Muscle layer of colon (tissue), 2 donors: ENCODE measurements around the gene HOXA5.

ENCODE experiments used
- H3K27ac ChIP-seq: one replicate; pipeline ENCODE4 v1.7.0; 2013; ENCODE audit warnings: low read depth, mild to moderate bottlenecking, low read length, moderate library complexity
- H3K27me3 ChIP-seq, 2 donors: one replicate each; pipeline ENCODE4 v1.7.0; 2013; ENCODE audit warnings: low read length in 2 of 2, mild to moderate bottlenecking in 2 of 2; ENCODE audit not compliant: insufficient read depth in 2 of 2, control insufficient read depth in 1 of 2
- H3K36me3 ChIP-seq: one replicate; pipeline ENCODE4 v1.7.0; 2013; ENCODE audit warnings: mild to moderate bottlenecking, low read length; ENCODE audit not compliant: insufficient read depth
- H3K4me1 ChIP-seq: one replicate; pipeline ENCODE4 v1.7.0; 2013; ENCODE audit warnings: mild to moderate bottlenecking, low read length; ENCODE audit not compliant: insufficient read depth
- H3K4me3 ChIP-seq, 2 donors: one replicate each; pipeline ENCODE4 v1.7.0; 2013; ENCODE audit warnings: low read length in 2 of 2, low read depth in 1 of 2, mild to moderate bottlenecking in 1 of 2, moderate library complexity in 1 of 2
- H3K9ac ChIP-seq: one replicate; pipeline ENCODE4 v1.7.0; 2013; ENCODE audit warnings: low read length
- H3K9me3 ChIP-seq: one replicate; pipeline ENCODE4 v1.7.0; 2013; ENCODE audit warnings: mild to moderate bottlenecking, low read length
- donor health status: abdominal sarcoma.
- donor health status: Adenocarcinoma of cecum.

HOXA5 gene

DNA sequence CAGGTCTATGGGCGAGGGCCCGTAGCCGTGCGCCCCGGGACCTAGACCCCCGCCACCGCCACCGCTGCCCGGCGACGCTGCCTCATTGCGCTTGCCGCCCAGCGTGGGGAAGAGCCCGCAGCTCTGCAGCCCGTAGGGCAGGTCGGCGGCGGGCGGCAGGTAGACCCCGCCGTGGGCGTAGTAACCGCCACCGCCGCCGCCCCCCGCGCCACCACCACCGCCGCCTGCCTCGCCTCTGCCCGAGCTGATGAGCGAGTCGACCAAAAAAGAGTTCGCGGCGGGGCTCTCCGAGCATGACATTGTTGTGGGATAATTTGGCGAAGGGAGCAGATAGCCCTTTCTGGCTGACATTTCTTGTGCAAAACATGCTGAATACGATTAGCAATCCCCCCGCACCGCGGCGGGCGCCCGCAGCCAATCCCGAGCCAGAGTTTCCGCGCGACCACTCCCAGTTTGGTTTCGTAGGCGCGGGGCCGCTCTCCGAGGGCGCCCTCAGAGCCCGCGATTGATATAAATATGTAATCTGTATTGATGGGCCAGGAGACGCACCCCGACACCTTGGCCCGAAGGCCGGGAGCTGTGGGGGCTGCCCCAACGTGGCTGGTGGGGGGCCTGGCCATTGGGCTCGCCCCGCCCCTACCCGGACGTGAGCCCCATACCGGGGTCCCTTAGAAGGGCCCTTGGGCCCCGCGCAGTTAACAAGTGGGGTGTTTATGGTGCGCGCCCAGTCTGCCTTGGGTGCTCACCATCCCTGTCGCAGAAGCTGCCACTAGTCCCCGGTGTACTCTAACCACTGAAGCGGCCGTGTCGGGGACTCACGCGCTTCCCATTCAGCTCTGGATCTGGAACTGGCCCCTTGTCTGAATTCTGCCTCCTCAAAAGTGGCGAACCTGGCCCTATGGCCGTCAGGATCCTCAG, 30.7 kb upstream of the HOXA5 start, which contains the start of gene HOXA10:
Gene HOXA10, minus strand, starts transcription at position 365 of the 918 bp plus-strand sequence. Its CDS starts 14 bp downstream, at position 351.
- H3K9me3 ChIP-seq = no peaks in the 10 kb centered on the region
- peak within 1 kb of the TSS; percentile 67 to 74 for H3K4me3 ChIP-seq
- H3K27ac ChIP-seq = peak within 1 kb of the TSS; percentile 93
- peaks cover 0 to 5% of the 10 kb centered on the region in 2 donors for H3K27me3 ChIP-seq
- H3K4me1 ChIP-seq = peaks cover 12% of the 10 kb centered on the region
- H3K36me3 ChIP-seq = peaks cover 7% of the 10 kb centered on the region
- H3K9ac ChIP-seq = peak within 1 kb of the TSS; percentile 89

DNA sequence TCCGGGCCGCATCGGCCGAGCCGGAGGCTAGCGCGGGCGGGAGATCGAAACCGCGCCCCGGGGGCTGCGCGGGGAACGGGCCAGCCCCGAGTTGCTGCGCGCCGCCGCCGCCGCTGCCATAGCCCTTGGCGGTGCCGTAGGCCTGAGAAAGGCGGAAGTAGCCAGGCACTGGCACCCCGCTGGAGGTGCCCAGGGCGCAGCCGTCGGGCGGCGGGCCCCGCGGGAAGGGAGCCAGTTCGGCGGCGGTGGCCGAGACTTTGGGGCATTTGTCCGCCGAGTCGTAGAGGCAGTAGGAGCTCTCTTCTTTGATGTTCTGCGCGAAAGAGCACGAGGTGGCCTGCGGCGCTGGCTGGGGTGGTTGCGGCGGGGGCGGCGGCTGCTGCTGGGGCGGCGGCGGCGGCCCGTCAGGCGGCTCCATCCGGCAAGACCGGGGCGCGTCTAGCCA, 30.1 kb upstream of the HOXA5 start:
- Histone ChIP-seq H3K36me3 (peaks cover 7% of the 10 kb centered on the region), H3K9me3 (no peaks in the 10 kb centered on the region), H3K27me3 (peaks cover 0 to 5% of the 10 kb centered on the region in 2 donors), H3K4me3 (peak overlapping the region; percentile 67 to 74), H3K9ac (peak overlapping the region; percentile 89), H3K27ac (peak overlapping the region; percentile 93), H3K4me1 (peaks cover 12% of the 10 kb centered on the region)

DNA sequence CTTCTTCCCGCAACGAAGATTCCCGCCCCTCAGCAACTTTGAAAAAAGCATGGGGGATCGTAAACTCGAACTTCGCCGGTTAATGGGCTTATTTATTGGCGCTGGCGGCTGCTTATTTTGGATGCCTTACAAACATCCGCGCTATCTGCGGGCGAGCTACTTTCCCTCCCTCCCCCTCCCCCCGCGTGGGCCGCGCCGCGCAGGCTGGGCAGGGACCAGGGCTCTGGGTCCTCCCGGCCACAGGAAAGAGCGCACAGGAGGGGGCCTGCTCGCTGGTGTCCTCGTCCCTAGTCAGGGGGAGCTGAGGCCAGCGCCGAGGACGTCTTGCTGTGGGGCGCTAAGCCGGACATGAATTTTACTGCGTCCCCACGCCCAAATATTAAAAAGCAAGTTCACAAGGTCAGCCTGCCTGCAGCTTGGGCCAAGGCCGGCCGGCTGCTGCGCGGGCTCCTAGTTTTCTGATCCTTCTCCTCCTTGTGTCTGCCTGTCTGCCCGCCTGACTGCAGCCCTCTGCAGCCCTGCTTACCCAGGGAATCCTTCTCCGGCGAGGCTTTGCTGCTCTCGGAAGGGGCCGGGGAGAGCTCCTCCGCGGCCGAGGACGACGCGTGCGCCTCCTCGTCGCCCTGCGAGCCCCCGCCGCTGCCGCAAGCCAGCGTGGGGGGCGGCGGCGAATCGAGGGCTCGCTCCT, 29.5 kb upstream of the HOXA5 start:
- Histone ChIP-seq H3K27ac (peak overlapping the region; percentile 93), H3K4me1 (peaks cover 12% of the 10 kb centered on the region), H3K27me3 (peaks cover 0 to 5% of the 10 kb centered on the region in 2 donors), H3K36me3 (peaks cover 7% of the 10 kb centered on the region), H3K9me3 (no peaks in the 10 kb centered on the region), H3K4me3 (peak overlapping the region; percentile 67 to 74), H3K9ac (peak overlapping the region; percentile 89)

DNA sequence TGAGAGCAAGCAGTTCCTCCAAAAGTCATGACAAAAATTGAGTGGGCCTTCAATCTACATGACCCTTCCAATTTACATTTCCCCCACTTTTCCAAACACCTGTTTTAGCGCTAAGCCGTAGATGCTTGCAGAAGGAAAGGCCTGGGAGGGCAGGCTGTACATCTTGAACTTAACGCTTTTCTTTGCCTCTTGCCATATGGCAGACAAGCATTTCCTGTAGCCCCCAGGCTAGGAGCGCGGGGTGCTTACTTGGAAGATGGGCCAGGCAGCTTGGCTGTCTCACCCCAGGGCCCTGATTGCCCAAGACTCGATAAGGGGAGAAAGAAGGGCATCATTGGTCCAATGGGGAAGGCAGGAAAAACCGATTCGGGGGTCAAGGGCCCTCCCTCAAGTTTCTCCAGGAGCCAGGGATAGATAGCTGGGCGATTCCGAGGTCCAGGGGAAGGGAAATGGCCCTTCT, 28.9 kb upstream of the HOXA5 start:
- Histone ChIP-seq H3K27ac (peak overlapping the region; percentile 93), H3K9ac (peak overlapping the region; percentile 89), H3K9me3 (no peaks in the 10 kb centered on the region), H3K4me3 (peak overlapping the region; percentile 67 to 74), H3K27me3 (peaks cover 0 to 5% of the 10 kb centered on the region in 2 donors), H3K4me1 (peaks cover 12% of the 10 kb centered on the region), H3K36me3 (peaks cover 7% of the 10 kb centered on the region)

DNA sequence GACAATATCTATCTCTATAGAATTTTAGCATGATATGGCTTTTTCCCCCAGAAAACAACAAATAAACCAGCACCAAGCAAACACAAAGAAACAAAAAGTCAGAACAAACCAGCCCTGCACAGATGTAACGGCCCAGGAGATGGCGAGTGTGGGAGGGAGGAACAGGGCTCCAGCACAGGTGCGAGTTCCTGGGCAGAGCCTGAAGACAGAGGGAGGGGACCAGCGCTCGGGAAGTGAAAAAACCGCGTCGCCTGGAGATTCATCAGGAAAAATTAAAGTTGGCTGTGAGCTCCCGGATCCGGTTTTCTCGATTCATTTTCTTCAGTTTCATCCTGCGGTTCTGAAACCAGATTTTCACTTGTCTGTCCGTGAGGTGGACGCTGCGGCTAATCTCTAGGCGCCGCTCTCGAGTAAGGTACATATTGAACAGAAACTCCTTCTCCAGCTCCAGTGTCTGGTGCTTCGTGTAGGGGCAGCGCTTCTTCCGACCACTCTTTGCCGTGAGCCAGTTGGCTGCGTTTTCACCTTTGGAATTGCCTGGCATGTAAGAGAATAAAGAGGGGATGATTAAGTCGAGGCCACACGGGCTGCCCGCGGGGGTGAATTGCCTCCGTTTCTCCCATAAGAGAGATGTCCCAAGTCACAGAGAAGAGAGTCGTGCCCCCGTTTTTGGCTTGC, 28.3 kb upstream of the HOXA5 start:
- no peaks in the 10 kb centered on the region for H3K9me3 ChIP-seq
- H3K27me3 ChIP-seq = peaks cover 0 to 8% of the 10 kb centered on the region in 2 donors
- peaks cover 7% of the 10 kb centered on the region for H3K36me3 ChIP-seq
- H3K4me1 ChIP-seq = peaks cover 9% of the 10 kb centered on the region
- H3K27ac ChIP-seq = peak overlapping the region; percentile 93
- peak overlapping the region; percentile 67 to 74 for H3K4me3 ChIP-seq
- H3K9ac ChIP-seq = peak overlapping the region; percentile 89

DNA sequence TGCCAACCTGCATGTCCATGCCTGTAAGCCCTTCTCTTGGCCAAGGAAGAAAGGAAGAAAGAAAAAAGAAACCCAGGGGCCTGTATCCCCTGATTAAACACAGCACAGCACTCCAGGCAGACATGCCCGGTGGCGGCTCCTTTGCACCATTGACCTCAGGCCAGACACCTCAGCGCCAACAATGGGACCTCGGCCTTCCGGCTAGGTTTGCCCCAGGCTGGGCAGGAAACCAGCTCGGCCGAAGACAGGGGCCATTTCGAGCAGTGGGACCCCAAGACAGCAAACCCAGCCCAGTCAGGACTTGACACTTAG, 27.8 kb upstream of the HOXA5 start:
- H3K36me3 ChIP-seq = peaks cover 7% of the 10 kb centered on the region
- H3K27ac ChIP-seq = peak overlapping the region; percentile 93
- peak overlapping the region; percentile 67 to 74 for H3K4me3 ChIP-seq
- H3K9ac ChIP-seq = peak overlapping the region; percentile 89
- H3K27me3 ChIP-seq = peaks cover 0 to 13% of the 10 kb centered on the region in 2 donors
- no peaks in the 10 kb centered on the region for H3K9me3 ChIP-seq
- H3K4me1 ChIP-seq = peaks cover 8% of the 10 kb centered on the region

DNA sequence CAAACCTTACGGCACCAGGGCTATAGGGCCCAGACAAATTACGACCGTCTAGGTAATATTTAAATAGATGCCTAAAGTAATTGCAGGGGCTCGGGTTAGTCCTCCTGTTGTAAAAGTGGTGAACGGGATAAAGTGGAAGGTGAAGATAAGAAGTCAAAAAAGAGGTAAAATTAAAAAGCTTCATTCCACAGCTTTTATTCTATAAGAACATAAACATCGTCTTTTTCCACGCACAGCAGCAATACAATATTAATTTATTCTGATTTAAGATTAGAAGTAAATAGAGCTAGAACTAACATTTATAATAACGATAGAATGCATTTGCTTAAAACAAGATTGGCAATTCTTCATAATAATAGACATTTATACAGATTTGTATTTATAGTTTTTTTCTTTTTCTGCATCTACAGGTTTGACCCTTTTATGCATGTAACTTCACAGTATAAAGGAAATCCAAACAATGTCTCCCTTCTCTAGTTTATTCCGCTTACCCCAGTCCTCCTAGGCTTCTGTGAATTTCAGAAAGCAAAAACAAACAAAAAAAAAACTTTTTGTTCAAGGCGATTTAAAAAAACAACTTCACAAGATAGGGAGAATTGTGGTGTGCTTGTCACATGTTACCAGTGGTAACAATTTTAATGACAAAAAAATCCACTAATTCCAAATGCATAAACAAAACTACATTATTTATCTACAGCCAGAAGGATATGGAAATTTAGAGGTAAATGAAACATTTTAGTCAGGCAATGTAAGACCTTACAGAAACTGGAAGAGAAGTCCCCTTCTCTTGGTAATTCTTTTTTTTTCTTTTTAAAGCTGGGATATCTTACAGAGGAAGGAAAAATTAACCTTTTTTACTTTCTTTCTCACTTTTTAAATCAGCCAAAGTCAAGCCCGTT, 27.2 kb upstream of the HOXA5 start:
- H3K36me3 ChIP-seq = peaks cover 7% of the 10 kb centered on the region
- peak overlapping the region; percentile 89 for H3K9ac ChIP-seq
- H3K27ac ChIP-seq = peak overlapping the region; percentile 100
- no peaks in the 10 kb centered on the region for H3K9me3 ChIP-seq
- H3K4me3 ChIP-seq = peak overlapping the region; percentile 67 to 74
- H3K27me3 ChIP-seq = peaks cover 0 to 18% of the 10 kb centered on the region in 2 donors
- H3K4me1 ChIP-seq = peaks cover 8% of the 10 kb centered on the region

DNA sequence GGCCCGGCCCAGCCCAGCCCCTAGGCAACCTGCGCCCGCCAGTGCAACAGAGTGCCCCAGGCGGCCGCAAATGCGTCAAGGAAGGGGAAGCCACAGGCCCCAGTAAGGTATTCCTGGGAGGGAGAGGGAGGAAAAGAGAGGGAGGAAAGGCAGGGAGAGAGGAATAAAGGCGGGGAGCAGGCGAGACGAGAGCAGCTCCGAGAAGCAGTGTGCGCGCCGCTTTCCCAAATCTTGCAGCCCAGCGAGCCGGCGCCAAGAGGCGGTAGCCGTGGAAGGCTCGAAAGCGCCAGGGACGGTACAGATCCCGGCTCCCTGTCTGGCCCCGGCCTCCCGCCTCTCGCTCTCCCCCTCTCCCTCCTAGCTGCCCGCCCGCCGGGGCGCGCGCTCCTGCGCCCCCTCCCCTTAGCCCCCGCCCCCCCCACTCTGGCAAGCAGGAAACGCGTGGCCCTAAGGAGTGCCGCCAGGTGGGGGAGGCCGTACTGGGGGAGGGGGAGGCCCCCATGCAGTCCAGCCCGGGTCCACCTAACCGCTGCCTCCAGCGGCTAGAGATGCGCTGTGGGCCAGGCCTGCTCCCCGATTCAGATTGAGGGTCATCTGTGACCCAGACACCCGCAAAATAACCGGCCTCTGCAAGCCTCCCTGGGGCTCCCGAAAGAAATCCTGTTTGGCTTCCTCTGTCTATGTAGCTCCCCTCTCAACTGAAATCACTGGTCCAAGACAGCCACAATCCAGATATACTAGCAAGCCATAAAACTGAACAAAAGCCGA, 26.4 kb upstream of the HOXA5 start:
- H3K27me3 ChIP-seq = peaks cover 0 to 23% of the 10 kb centered on the region in 2 donors
- no peaks in the 10 kb centered on the region for H3K9me3 ChIP-seq
- H3K27ac ChIP-seq = peak overlapping the region; percentile 100
- peak overlapping the region; percentile 83 for H3K9ac ChIP-seq
- peaks cover 7% of the 10 kb centered on the region for H3K36me3 ChIP-seq
- peaks cover 3% of the 10 kb centered on the region for H3K4me1 ChIP-seq
- H3K4me3 ChIP-seq = peak overlapping the region; percentile 67 to 74

DNA sequence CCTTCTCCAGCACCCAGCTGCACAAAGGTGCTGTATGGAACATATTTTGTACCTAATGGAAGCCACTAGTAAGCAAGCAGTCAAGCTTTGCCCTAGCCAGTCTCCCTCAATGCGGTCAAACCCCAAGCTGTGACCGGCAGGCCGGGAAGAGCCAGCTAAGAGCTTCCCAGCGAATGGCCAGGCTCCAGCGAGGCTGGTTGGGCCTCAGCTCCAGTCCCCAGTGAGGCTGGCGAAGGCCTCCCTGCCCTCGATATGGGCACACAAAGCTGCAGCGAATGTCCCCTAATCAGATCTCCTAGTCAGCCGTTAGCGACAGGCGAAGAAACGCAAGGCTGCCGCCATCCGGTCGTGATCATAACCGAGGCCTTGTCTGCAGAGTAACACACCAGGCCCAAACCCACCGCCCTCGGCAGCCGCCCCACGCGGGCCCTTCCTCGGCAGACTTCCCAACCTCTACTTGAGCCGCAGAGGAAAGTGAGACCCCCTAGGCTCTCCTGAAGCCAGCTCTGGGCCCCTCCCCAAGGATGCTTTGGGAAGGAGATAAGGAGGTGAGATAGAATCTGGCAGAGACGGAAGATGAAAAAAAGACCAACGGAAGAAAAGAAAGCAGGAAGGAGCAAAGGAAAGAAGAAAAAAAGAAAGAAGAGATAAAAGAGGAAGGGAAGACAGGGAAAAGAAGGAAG, 24.9 kb upstream of the HOXA5 start:
- H3K4me1 ChIP-seq = no peaks in the 10 kb centered on the region
- no peaks in the 10 kb centered on the region for H3K9me3 ChIP-seq
- H3K36me3 ChIP-seq = peaks cover 7% of the 10 kb centered on the region
- H3K27ac ChIP-seq = peak overlapping the region; percentile 100
- H3K9ac ChIP-seq = peak overlapping the region; percentile 88
- H3K27me3 ChIP-seq = peaks cover 0 to 21% of the 10 kb centered on the region in 2 donors
- H3K4me3 ChIP-seq = peak overlapping the region; percentile 67 to 74
